Neural progenitor cell (in vitro differentiated cells): ENCODE data around the gene CAPN15. TPM values are rescaled to one million over a fixed set of nuclear protein-coding genes. Genes with fewer than 3 reads are reported as not detected.

Source experiments
- DNase-seq: peaks from one replicate; pipeline ENCODE4 v3.0.0-alpha.2; 2016; ENCODE audit warnings: low spot score
- H2AFZ ChIP-seq: fragments of 200-600 bp; sonication (generic); replicated peaks from 2 replicates; pipeline ENCODE4 v1.6.1; 2016; ENCODE audit warnings: antibody characterized with exemption
- H3F3A ChIP-seq: fragments of 200-600 bp; sonication (generic); 2 replicates; pipeline ENCODE4 v1.6.1; 2016; ENCODE audit warnings: antibody characterized with exemption, low read depth
- H3K27ac ChIP-seq: fragments of 200-600 bp; sonication (generic); 2 replicates; pipeline ENCODE4 v1.5.1; 2016; ENCODE audit warnings: mild to moderate bottlenecking
- H3K27me3 ChIP-seq: fragments of 200-600 bp; sonication (generic); 2 replicates; pipeline ENCODE4 v1.6.1; 2016; ENCODE audit warnings: mild to moderate bottlenecking, moderate library complexity
- H3K36me3 ChIP-seq: fragments of 200-600 bp; sonication (generic); 2 replicates; pipeline ENCODE4 v1.5.1; 2016
- H3K4me1 ChIP-seq: fragments of 200-600 bp; sonication (generic); 2 replicates; pipeline ENCODE4 v1.6.1; 2016; ENCODE audit warnings: mixed run types
- H3K4me2 ChIP-seq: fragments of 200-600 bp; sonication (generic); 2 replicates; pipeline ENCODE4 v1.6.1; 2016
- H3K4me3 ChIP-seq: fragments of 200-600 bp; sonication (generic); 2 replicates; pipeline ENCODE4 v1.5.1; 2016
- H3K79me2 ChIP-seq: fragments of 200-600 bp; sonication (generic); 2 replicates; pipeline ENCODE4 v1.6.1; 2016; ENCODE audit warnings: low read depth
- H3K9ac ChIP-seq: fragments of 200-600 bp; sonication (generic); 2 replicates; pipeline ENCODE4 v1.6.1; 2016
- H3K9me3 ChIP-seq: fragments of 200-600 bp; sonication (generic); 2 replicates; pipeline ENCODE4 v1.5.1; 2016; ENCODE audit warnings: low read depth
- H4K20me1 ChIP-seq: fragments of 200-600 bp; sonication (generic); 2 replicates; pipeline ENCODE4 v1.6.1; 2016; ENCODE audit warnings: low read depth
- H3K27ac Mint-ChIP-seq: 3 replicates; pipeline ENCODE4 v1.8.0; 2021; ENCODE audit warnings: mixed read lengths
- H3K27me3 Mint-ChIP-seq: 2 replicates; pipeline ENCODE4 v1.8.0; 2022; ENCODE audit warnings: low read depth, mild to moderate bottlenecking, inconsistent platforms, moderate library complexity, mixed read lengths; ENCODE audit not compliant: insufficient read depth
- H3K36me3 Mint-ChIP-seq: 3 replicates; pipeline ENCODE4 v1.8.0; 2021; ENCODE audit warnings: mixed read lengths
- H3K4me1 Mint-ChIP-seq: 3 replicates; pipeline ENCODE4 v1.8.0; 2021; ENCODE audit warnings: mixed read lengths
- H3K4me3 Mint-ChIP-seq: 3 replicates; pipeline ENCODE4 v1.8.0; 2021; ENCODE audit warnings: mild to moderate bottlenecking, moderate library complexity, mixed read lengths
- H3K9me3 Mint-ChIP-seq: 3 replicates; pipeline ENCODE4 v1.8.0; 2020; ENCODE audit warnings: mixed read lengths
- CTCF ChIP-seq: fragments of 200-600 bp; sonication (generic); IDR thresholded peaks from 2 replicates; pipeline ENCODE4 v1.5.1; 2017; ENCODE audit warnings: antibody characterized with exemption, mild to moderate bottlenecking
- EZH2 ChIP-seq: fragments of 200-600 bp; sonication (generic); IDR thresholded peaks from 2 replicates; pipeline ENCODE4 v1.6.1; 2017; ENCODE audit warnings: antibody characterized with exemption, mild to moderate bottlenecking, moderate library complexity
- EZH2phosphoT487 ChIP-seq: fragments of 200-600 bp; sonication (generic); IDR thresholded peaks from 2 replicates; pipeline ENCODE4 v1.6.1; 2017; ENCODE audit warnings: antibody characterized with exemption
- microRNA-seq: library from miRNA; unstranded; fragments of <30 nt; microRNA quantifications from one replicate; pipeline ENCODE4, GENCODE V29; 2016
- small RNA-seq: library from RNA; depleted of rRNA; stranded (forward); fragments of <200 nt; gene quantifications from one replicate; pipeline ENCODE3, GENCODE V24; 2015
- total RNA-seq: library from RNA; depleted of rRNA; stranded (reverse); fragments of >200 nt; gene quantifications from 2 replicates; pipeline ENCODE4 v1.2.3, GENCODE V29; 2015; ENCODE audit warnings: low replicate concordance

Gene CAPN15
- total RNA-seq, 1 donor from 2014 or later, result 6.8 TPM

GRCh38 chr16:600781-601180 is 73.3 kb downstream of the CAPN15 start:
- Histone ChIP-seq H3K36me3 (no peaks in the 10 kb centered on the region), H3K4me2 (no peak overlapping the region), H3K9me3 (peaks cover 3% of the 10 kb centered on the region), H3K79me2 (peaks cover 16% of the 10 kb centered on the region), H3K27me3 (no peaks in the 10 kb centered on the region), H4K20me1 (peaks cover 11% of the 10 kb centered on the region), H3K9ac (no peak overlapping the region), H3F3A (no peaks in the 10 kb centered on the region), H3K27ac (peak overlapping the region; percentile 13), H3K4me1 (no peaks in the 10 kb centered on the region), H2AFZ (no peak overlapping the region), H3K4me3 (no peak overlapping the region)
- H3K27ac Mint-ChIP-seq, result no peak overlapping the region
- H3K4me1 Mint-ChIP-seq, result peaks cover 3% of the 10 kb centered on the region
- DNase-seq, result peak; percentile 50
- peaks cover 37% of the 10 kb centered on the region for H3K36me3 Mint-ChIP-seq
- H3K4me3 Mint-ChIP-seq, result no peak overlapping the region
- H3K9me3 Mint-ChIP-seq, result peaks cover 21% of the 10 kb centered on the region
- TF ChIP-seq EZH2phosphoT487 (no peak), CTCF (peak; percentile 47)
- peaks cover 2% of the 10 kb centered on the region for H3K27me3 Mint-ChIP-seq

- H3K9me3 ChIP-seq, result peaks cover 3% of the 10 kb centered on the region
- Mint-ChIP-seq H3K27ac (no peak overlapping the region), H3K9me3 (peaks cover 30% of the 10 kb centered on the region), H3K27me3 (peaks cover 2% of the 10 kb centered on the region), H3K36me3 (peaks cover 28% of the 10 kb centered on the region), H3K4me3 (no peak overlapping the region), H3K4me1 (peaks cover 9% of the 10 kb centered on the region)
- no peak overlapping the region for H3K4me3 ChIP-seq
- DNase-seq, result no peak
- H3K36me3 ChIP-seq, result no peaks in the 10 kb centered on the region
- TF ChIP-seq CTCF, result no peak
- no peak for TF ChIP-seq EZH2
- TF ChIP-seq EZH2phosphoT487, result no peak
- H3K9ac ChIP-seq, result no peak overlapping the region
- peaks cover 16% of the 10 kb centered on the region for H3K79me2 ChIP-seq
- H3F3A ChIP-seq, result no peaks in the 10 kb centered on the region
- H3K27ac ChIP-seq, result no peak overlapping the region
- H2AFZ ChIP-seq, result no peak overlapping the region
- peaks cover 7% of the 10 kb centered on the region for H4K20me1 ChIP-seq
- no peak overlapping the region for H3K4me2 ChIP-seq
- no peaks in the 10 kb centered on the region for H3K27me3 ChIP-seq
- H3K4me1 ChIP-seq, result no peaks in the 10 kb centered on the region
These were observed 76.4 kb downstream of the CAPN15 start for GRCh38 chr16:603933-604332.

Small RNA genes within 50 kb of the gene (microRNA-seq; reads per million reads assigned to microRNA genes)
- gene MIR3176, result 1.5 reads per million
- gene MIR5587, result not detected

Small RNA genes within 50 kb of the gene (small RNA-seq; reads per million reads assigned to genes)
- gene MIR3176 (0.07 reads per million), gene MIR5587 (not detected), gene Z98883.1 (0.07 reads per million)

Other genes starting within 250 kb of the CAPN15 start
- 0.84 TPM in 1 of 2 replicates, not detected in the other for gene ARHGDIG, start 247.1 kb upstream of the CAPN15 start, total RNA-seq
- 0.53 TPM in 1 of 2 replicates, not detected in the other for gene PDIA2, start 244.5 kb upstream of the CAPN15 start, total RNA-seq
- gene AXIN1, start 175.0 kb upstream of the CAPN15 start, total RNA-seq, result 19.6 and 35.4 TPM in 2 replicates
- gene MRPL28, start 157.2 kb upstream of the CAPN15 start, total RNA-seq, result 82.2 and 138 TPM in 2 replicates
- gene PGAP6, start 145.7 kb upstream of the CAPN15 start, total RNA-seq, result 16.7 and 49.5 TPM in 2 replicates
- gene NME4, start 130.5 kb upstream of the CAPN15 start, total RNA-seq, result 93.3 and 236 TPM in 2 replicates
- 7.1 and 24.3 TPM in 2 replicates for gene DECR2, start 125.8 kb upstream of the CAPN15 start, total RNA-seq
- 15.5 and 45.2 TPM in 2 replicates for gene RAB11FIP3, start 102.1 kb upstream of the CAPN15 start, total RNA-seq
- gene PRR35, start 32.7 kb downstream of the CAPN15 start, total RNA-seq, result not detected in 2 replicates
- gene NHLRC4, start 39.3 kb downstream of the CAPN15 start, total RNA-seq, result 0.28 TPM in 1 of 2 replicates, not detected in the other
- gene PIGQ, start 42.3 kb downstream of the CAPN15 start, total RNA-seq, result 16.1 and 60.7 TPM in 2 replicates
- gene RAB40C, start 62.4 kb downstream of the CAPN15 start, total RNA-seq, result 6.0 and 30.0 TPM in 2 replicates
- gene WFIKKN1, start 103.3 kb downstream of the CAPN15 start, total RNA-seq, result 5.9 and 22.5 TPM in 2 replicates
- 46.0 and 125 TPM in 2 replicates for gene METTL26, start 108.6 kb downstream of the CAPN15 start, total RNA-seq
- 1.5 and 4.7 TPM in 2 replicates for gene MCRIP2, start 114.1 kb downstream of the CAPN15 start, total RNA-seq
- gene WDR90, start 121.7 kb downstream of the CAPN15 start, total RNA-seq, result 9.3 and 33.4 TPM in 2 replicates
- 34.0 and 138 TPM in 2 replicates for gene RHOT2, start 140.4 kb downstream of the CAPN15 start, total RNA-seq
- 0.28 and 5.3 TPM in 2 replicates for gene RHBDL1, start 148.0 kb downstream of the CAPN15 start, total RNA-seq
- 27.0 and 79.5 TPM in 2 replicates for gene STUB1, start 152.7 kb downstream of the CAPN15 start, total RNA-seq
- gene JMJD8, start 156.6 kb downstream of the CAPN15 start, total RNA-seq, result 32.1 and 54.8 TPM in 2 replicates
- gene WDR24, start 162.7 kb downstream of the CAPN15 start, total RNA-seq, result 3.5 and 12.5 TPM in 2 replicates
- gene FBXL16, start 178.1 kb downstream of the CAPN15 start, total RNA-seq, result 0.13 and 0.65 TPM in 2 replicates
- gene METRN, start 187.4 kb downstream of the CAPN15 start, total RNA-seq, result 24.3 and 110 TPM in 2 replicates
- gene ANTKMT, start 193.4 kb downstream of the CAPN15 start, total RNA-seq, result 7.5 and 20.9 TPM in 2 replicates
- gene CCDC78, start 198.7 kb downstream of the CAPN15 start, total RNA-seq, result 0.67 and 3.7 TPM in 2 replicates
- gene HAGHL, start 199.4 kb downstream of the CAPN15 start, total RNA-seq, result 1.0 and 5.4 TPM in 2 replicates
- 20.5 and 38.2 TPM in 2 replicates for gene CIAO3, start 213.3 kb downstream of the CAPN15 start, total RNA-seq
- 0.82 and 1.2 TPM in 2 replicates for gene MSLN, start 233.0 kb downstream of the CAPN15 start, total RNA-seq